Measurements from ENCODE around the gene MMP17. TPM values are rescaled to one million over a fixed set of nuclear protein-coding genes. Genes with fewer than 3 reads are reported as not detected.

Gene MMP17
- total and polyA plus RNA-seq, 2 donors (not counting 1 experiment from before 2014, with no cell fraction given), result 14.8 to 140 TPM

- ChIA-PET CTCF (interaction anchor here (1.0 kb wide), 1 partner anchor 33 kb away, joined by 5 read pairs; no protein-coding TSS in a partner anchor), POLR2A (no interaction called here)
- Histone ChIP-seq H3K36me3 (replicated peaks in 1 of 2; ENCODE audit: control extremely low read depth in 1 of 2, control insufficient read depth in 1 of 2, extremely low read depth in 1 of 2, insufficient read depth in 2 of 2, low read length in 1 of 2) (peaks cover 0 to 67% of the 10 kb centered on the region in 2 experiments), H3K79me2 (ENCODE audit: control insufficient read depth, insufficient read depth, low read length) (peaks cover 6% of the 10 kb centered on the region), H4K20me1 (ENCODE audit: control insufficient read depth, insufficient read depth, low read length, poor library complexity, severe bottlenecking) (no peaks in the 10 kb centered on the region), H3K4me2 (replicated peaks; ENCODE audit: low read depth, low read length, poor library complexity, severe bottlenecking) (no peak overlapping the region), H3K27ac (ENCODE audit: low read length in 2 of 2) (no peak overlapping the region), H2AFZ (ENCODE audit: insufficient read depth, low read depth, low read length, poor library complexity, severe bottlenecking) (no peak overlapping the region), H3K9ac (ENCODE audit: low read length) (no peak overlapping the region), H3K27me3 (replicated peaks in 1 of 4; ENCODE audit: control extremely low read depth in 1 of 4, control insufficient read depth in 3 of 4, insufficient read depth in 4 of 4, low read length in 3 of 4) (no peaks in the 10 kb centered on the region), H3K4me3 (ENCODE audit: control extremely low read depth in 1 of 5, extremely low read depth in 1 of 5, insufficient read depth in 1 of 5, low read depth in 2 of 5, low read length in 4 of 5) (no peak overlapping the region), H3K4me1 (ENCODE audit: control insufficient read depth in 2 of 2, insufficient read depth in 2 of 2, low read length in 2 of 2) (peaks cover 9 to 11% of the 10 kb centered on the region in 2 donors), H3K9me3 (ENCODE audit: control extremely low read depth in 1 of 3, control insufficient read depth in 2 of 3, insufficient read depth in 1 of 3, low read length in 2 of 3) (no peaks in the 10 kb centered on the region)
- Mint-ChIP-seq H3K4me3 (no peak overlapping the region), H3K27me3 (no peaks in the 10 kb centered on the region), H3K27ac (peak overlapping the region; percentile 4), H3K9me3 (ENCODE audit: insufficient read depth) (no peaks in the 10 kb centered on the region), H3K4me1 (peaks cover 8% of the 10 kb centered on the region)
- intact Hi-C loops (cut with micrococcal nuclease), result no loop called here
- ATAC-seq (ENCODE audit: low read depth) (no peak), DNase-seq (no peak)
- 97% methylated on average over 7 of the region's 11 CpGs for WGBS (ENCODE audit: insufficient coverage)
- TF ChIP-seq EZH2 (IDR thresholded peaks at IDR 0.05; ENCODE audit: borderline replicate concordance, insufficient read depth, low read depth, low read length, poor library complexity, severe bottlenecking) (no peak), CTCF (IDR thresholded peaks at IDR 0.05) (no peak)
Observed at GRCh38 chr12:131788070-131788469, 40.1 kb upstream of the MMP17 start.

DNA sequence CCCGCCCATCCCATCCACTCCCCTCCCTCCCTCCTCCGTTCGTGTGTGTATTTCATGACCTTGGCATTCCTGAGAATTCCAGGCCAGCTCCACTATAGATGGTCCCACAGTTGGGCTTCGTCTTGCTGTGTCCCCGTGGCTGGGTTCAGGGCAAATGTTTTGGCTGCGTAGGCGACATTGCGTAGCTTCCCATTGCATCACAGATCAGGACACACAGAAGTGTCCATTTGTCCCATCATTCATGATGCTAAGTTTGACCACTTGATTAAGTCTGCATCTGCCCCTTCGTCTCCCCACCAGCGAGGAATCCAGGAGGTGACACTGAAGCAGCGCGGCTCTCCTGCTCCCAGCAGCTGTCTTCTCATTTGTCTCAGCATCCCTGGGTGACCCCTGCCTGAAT lies 38.6 kb upstream of the MMP17 start:
- no peaks in the 10 kb centered on the region for H3K9me3 Mint-ChIP-seq (ENCODE audit: insufficient read depth)
- peaks cover 0 to 67% of the 10 kb centered on the region in 2 experiments for H3K36me3 ChIP-seq (replicated peaks in 1 of 2; ENCODE audit: control extremely low read depth in 1 of 2, control insufficient read depth in 1 of 2, extremely low read depth in 1 of 2, insufficient read depth in 2 of 2, low read length in 1 of 2)
- ChIA-PET POLR2A (no interaction called here), CTCF (no interaction called here)
- no peaks in the 10 kb centered on the region for H3K9me3 ChIP-seq (ENCODE audit: control extremely low read depth in 1 of 3, control insufficient read depth in 2 of 3, insufficient read depth in 1 of 3, low read length in 2 of 3)
- H3K27me3 ChIP-seq (replicated peaks in 1 of 4; ENCODE audit: control extremely low read depth in 1 of 4, control insufficient read depth in 3 of 4, insufficient read depth in 4 of 4, low read length in 3 of 4), result no peaks in the 10 kb centered on the region
- no peak overlapping the region for H3K4me3 ChIP-seq (ENCODE audit: control extremely low read depth in 1 of 5, extremely low read depth in 1 of 5, insufficient read depth in 1 of 5, low read depth in 2 of 5, low read length in 4 of 5)
- H3K27ac ChIP-seq (ENCODE audit: low read length in 2 of 2), result no peak overlapping the region
- no peaks in the 10 kb centered on the region for H3K27me3 Mint-ChIP-seq
- H3K4me3 Mint-ChIP-seq, result no peak overlapping the region
- TF ChIP-seq EZH2 (IDR thresholded peaks at IDR 0.05; ENCODE audit: borderline replicate concordance, insufficient read depth, low read depth, low read length, poor library complexity, severe bottlenecking), result no peak
- TF ChIP-seq CTCF (IDR thresholded peaks at IDR 0.05), result no peak
- ATAC-seq (ENCODE audit: low read depth) (no peak), DNase-seq (no peak)
- H3K9ac ChIP-seq (ENCODE audit: low read length), result no peak overlapping the region
- intact Hi-C loops (cut with micrococcal nuclease), result no loop called here
- no peak overlapping the region for H3K4me2 ChIP-seq (replicated peaks; ENCODE audit: low read depth, low read length, poor library complexity, severe bottlenecking)
- peaks cover 3% of the 10 kb centered on the region for H3K79me2 ChIP-seq (ENCODE audit: control insufficient read depth, insufficient read depth, low read length)
- H3K4me1 ChIP-seq (ENCODE audit: control insufficient read depth in 2 of 2, insufficient read depth in 2 of 2, low read length in 2 of 2), result no peaks in the 10 kb centered on the region
- peak overlapping the region; percentile 32 for H3K27ac Mint-ChIP-seq
- WGBS (ENCODE audit: insufficient coverage), result 96% methylated on average over 12 of the region's 12 CpGs
- no peak overlapping the region for H2AFZ ChIP-seq (ENCODE audit: insufficient read depth, low read depth, low read length, poor library complexity, severe bottlenecking)
- H4K20me1 ChIP-seq (ENCODE audit: control insufficient read depth, insufficient read depth, low read length, poor library complexity, severe bottlenecking), result no peaks in the 10 kb centered on the region
- peaks cover under 1% of the 10 kb centered on the region for H3K4me1 Mint-ChIP-seq
